Activated naive CD4-positive, alpha-beta T cell treated with anti-CD3 and anti-CD28 coated beads, Interleukin-2, amount 50 U/mL, for 24 hours (primary cell): ENCODE results near the gene FCGR3A.

Source experiments
- H3K27ac Mint-ChIP-seq: one replicate; pipeline ENCODE4 v1.8.0; 2021; ENCODE audit warnings: mild to moderate bottlenecking, mixed read lengths
- H3K27me3 Mint-ChIP-seq: one replicate; pipeline ENCODE4 v1.8.0; 2021; ENCODE audit warnings: mixed read lengths
- H3K36me3 Mint-ChIP-seq: one replicate; pipeline ENCODE4 v1.8.0; 2021; ENCODE audit warnings: mixed read lengths
- H3K4me1 Mint-ChIP-seq: one replicate; pipeline ENCODE4 v1.8.0; 2021; ENCODE audit warnings: mixed read lengths
- H3K4me3 Mint-ChIP-seq: one replicate; pipeline ENCODE4 v1.8.0; 2021; ENCODE audit warnings: mild to moderate bottlenecking, mixed read lengths
- H3K9me3 Mint-ChIP-seq: one replicate; pipeline ENCODE4 v1.8.0; 2021; ENCODE audit warnings: mixed read lengths

FCGR3A gene

GRCh38 chr1:161499099-161500039 is 50.2 kb downstream of the FCGR3A start:
- no peaks in the 10 kb centered on the region for H3K9me3 Mint-ChIP-seq
- H3K27ac Mint-ChIP-seq = no peak overlapping the region
- no peaks in the 10 kb centered on the region for H3K36me3 Mint-ChIP-seq
- peaks cover 5% of the 10 kb centered on the region for H3K4me1 Mint-ChIP-seq
- peaks cover 26% of the 10 kb centered on the region for H3K27me3 Mint-ChIP-seq
- no peak overlapping the region for H3K4me3 Mint-ChIP-seq

GRCh38 chr1:161498646-161499045 is 51.0 kb downstream of the FCGR3A start:
- Mint-ChIP-seq H3K4me3 (no peak overlapping the region), H3K27me3 (peaks cover 27% of the 10 kb centered on the region), H3K9me3 (no peaks in the 10 kb centered on the region), H3K27ac (no peak overlapping the region), H3K4me1 (peaks cover 5% of the 10 kb centered on the region), H3K36me3 (no peaks in the 10 kb centered on the region)

- Mint-ChIP-seq H3K36me3 (no peaks in the 10 kb centered on the region), H3K4me1 (peaks cover 5% of the 10 kb centered on the region), H3K9me3 (no peaks in the 10 kb centered on the region), H3K27ac (no peak overlapping the region), H3K4me3 (no peak overlapping the region), H3K27me3 (peaks cover 27% of the 10 kb centered on the region)
Measured at GRCh38 chr1:161497961-161498360, 51.7 kb downstream of the FCGR3A start.

GRCh38 chr1:161495490-161495889 is 54.1 kb downstream of the FCGR3A start:
- peaks cover 33% of the 10 kb centered on the region for H3K27me3 Mint-ChIP-seq
- H3K4me3 Mint-ChIP-seq = no peak overlapping the region
- H3K36me3 Mint-ChIP-seq = no peaks in the 10 kb centered on the region
- peaks cover 18% of the 10 kb centered on the region for H3K4me1 Mint-ChIP-seq
- H3K9me3 Mint-ChIP-seq = no peaks in the 10 kb centered on the region
- no peak overlapping the region for H3K27ac Mint-ChIP-seq

- peaks cover 41% of the 10 kb centered on the region for H3K27me3 Mint-ChIP-seq
- no peak overlapping the region for H3K27ac Mint-ChIP-seq
- no peaks in the 10 kb centered on the region for H3K9me3 Mint-ChIP-seq
- no peaks in the 10 kb centered on the region for H3K36me3 Mint-ChIP-seq
- peaks cover 13% of the 10 kb centered on the region for H3K4me1 Mint-ChIP-seq
- no peak overlapping the region for H3K4me3 Mint-ChIP-seq
Measured at GRCh38 chr1:161494091-161494735, 55.4 kb downstream of the FCGR3A start.

GRCh38 chr1:161492827-161493226 is 56.8 kb downstream of the FCGR3A start:
- Mint-ChIP-seq H3K27me3 (peaks cover 43% of the 10 kb centered on the region), H3K4me3 (no peak overlapping the region), H3K9me3 (no peaks in the 10 kb centered on the region), H3K36me3 (no peaks in the 10 kb centered on the region), H3K4me1 (peaks cover 13% of the 10 kb centered on the region), H3K27ac (no peak overlapping the region)
